Measurements from ENCODE around the gene NPY4R2.
"Not testable (repeated sequence)": the region's sequence is repeated elsewhere in the genome, so short reads cannot be mapped to it uniquely, and the experiment has no call there.

- not testable (repeated sequence) for TF ChIP-seq ZNF384 (IDR thresholded peaks at IDR 0.05); HDGF (IDR thresholded peaks at IDR 0.05; ENCODE audit: borderline replicate concordance); FOXM1 (IDR thresholded peaks at IDR 0.05; ENCODE audit: borderline replicate concordance); ELF4 (IDR thresholded peaks at IDR 0.05); BHLHE40 (IDR thresholded peaks at IDR 0.05; ENCODE audit: borderline replicate concordance); NFRKB (IDR thresholded peaks at IDR 0.05); TARDBP (IDR thresholded peaks at IDR 0.05)
Measured at GRCh38 chr10:47914052-47914451, 4.4 kb upstream of the NPY4R2 start.

Data from HEK293T (cell line).